ENCODE results near the gene XKR7.

DNA sequence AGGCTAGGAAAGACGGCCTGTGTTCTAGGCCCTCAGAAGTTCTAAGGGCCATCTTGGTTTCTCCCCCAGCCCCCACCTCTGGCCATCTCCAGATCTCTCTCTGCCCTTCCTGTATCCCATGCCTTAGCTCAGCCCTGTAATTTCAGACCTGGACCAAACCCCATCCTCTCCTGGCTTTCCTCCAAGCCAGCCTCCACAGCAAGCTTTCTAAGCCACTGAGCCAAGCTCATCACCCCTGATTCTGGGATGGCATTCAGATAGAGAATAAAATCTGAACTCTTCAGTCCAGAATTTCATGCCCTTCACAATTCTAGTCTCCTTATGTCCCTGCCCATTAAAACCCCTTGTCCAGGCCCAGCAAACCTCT lies 23.4 kb downstream of the XKR7 start:
- TF ChIP-seq, protein P1, sequence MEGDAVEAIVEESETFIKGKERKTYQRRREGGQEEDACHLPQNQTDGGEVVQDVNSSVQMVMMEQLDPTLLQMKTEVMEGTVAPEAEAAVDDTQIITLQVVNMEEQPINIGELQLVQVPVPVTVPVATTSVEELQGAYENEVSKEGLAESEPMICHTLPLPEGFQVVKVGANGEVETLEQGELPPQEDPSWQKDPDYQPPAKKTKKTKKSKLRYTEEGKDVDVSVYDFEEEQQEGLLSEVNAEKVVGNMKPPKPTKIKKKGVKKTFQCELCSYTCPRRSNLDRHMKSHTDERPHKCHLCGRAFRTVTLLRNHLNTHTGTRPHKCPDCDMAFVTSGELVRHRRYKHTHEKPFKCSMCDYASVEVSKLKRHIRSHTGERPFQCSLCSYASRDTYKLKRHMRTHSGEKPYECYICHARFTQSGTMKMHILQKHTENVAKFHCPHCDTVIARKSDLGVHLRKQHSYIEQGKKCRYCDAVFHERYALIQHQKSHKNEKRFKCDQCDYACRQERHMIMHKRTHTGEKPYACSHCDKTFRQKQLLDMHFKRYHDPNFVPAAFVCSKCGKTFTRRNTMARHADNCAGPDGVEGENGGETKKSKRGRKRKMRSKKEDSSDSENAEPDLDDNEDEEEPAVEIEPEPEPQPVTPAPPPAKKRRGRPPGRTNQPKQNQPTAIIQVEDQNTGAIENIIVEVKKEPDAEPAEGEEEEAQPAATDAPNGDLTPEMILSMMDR (optimal IDR thresholded peaks at IDR 0.05 in 1 of 3, IDR thresholded peaks at IDR 0.05 in 1 of 3, conservative IDR thresholded peaks at IDR 0.05 in 1 of 3; ENCODE audit: extremely low read depth in 1 of 3, insufficient read depth in 2 of 3, low read length in 3 of 3), result no peak
- no peak for TF ChIP-seq EZH2 (IDR thresholded peaks at IDR 0.05; ENCODE audit: low read length)

All from keratinocyte (primary cell).